ENCODE data around the gene PDZD8.

GRCh38 chr10:117242463-117242832, 132.8 kb downstream of the PDZD8 start:
- TF ChIP-seq CTCF (IDR thresholded peaks at IDR 0.05) (no peak), POLR2A (IDR thresholded peaks at IDR 0.05) (no peak)

All from right lobe of liver (tissue), 4 donors.